Skin of body (tissue), 1 donor: ENCODE data around the gene RMP24.

Experiments
- DNase-seq: peaks from one replicate; lab custom pipeline; 2025; lab: John Stamatoyannopoulos, UW

The RMP24 gene

GRCh38 chr18:35972197-35973000, at the start of gene RMP24:
RMP24 (plus strand) TSS chr18:35972679.
- DNase-seq = peak; percentile 92

- DNase-seq = no peak
Measured at GRCh38 chr18:35923939-35924684, 48.4 kb upstream of the RMP24 start.

- no peak for DNase-seq
Measured at GRCh38 chr18:35926884-35927283, 45.6 kb upstream of the RMP24 start.

- no peak for DNase-seq
Measured at GRCh38 chr18:35927430-35927829, 45.0 kb upstream of the RMP24 start.

GRCh38 chr18:35933982-35934381, 38.5 kb upstream of the RMP24 start:
- DNase-seq = no peak

- DNase-seq = no peak
Measured at GRCh38 chr18:35934891-35935290, 37.6 kb upstream of the RMP24 start.

- no peak for DNase-seq
Measured at GRCh38 chr18:35935805-35936204, 36.7 kb upstream of the RMP24 start.

- no peak for DNase-seq
Measured at GRCh38 chr18:35936951-35937350, 35.5 kb upstream of the RMP24 start.

- no peak for DNase-seq
Measured at GRCh38 chr18:35938158-35938557, 34.3 kb upstream of the RMP24 start.

GRCh38 chr18:35938562-35938961, 33.9 kb upstream of the RMP24 start:
- DNase-seq = no peak

- DNase-seq = no peak
Measured at GRCh38 chr18:35939138-35939537, 33.3 kb upstream of the RMP24 start.

GRCh38 chr18:35941299-35941698, 31.2 kb upstream of the RMP24 start:
- DNase-seq = no peak

- no peak for DNase-seq
Measured at GRCh38 chr18:35942133-35942532, 30.3 kb upstream of the RMP24 start.

GRCh38 chr18:35942661-35943060, 29.8 kb upstream of the RMP24 start:
- DNase-seq = no peak

GRCh38 chr18:35948080-35948479, 24.4 kb upstream of the RMP24 start:
- DNase-seq = no peak

- DNase-seq = no peak
Measured at GRCh38 chr18:35949090-35949489, 23.4 kb upstream of the RMP24 start.

- peak; percentile 37 for DNase-seq
Measured at GRCh38 chr18:35949903-35950627, 22.4 kb upstream of the RMP24 start.

- no peak for DNase-seq
Measured at GRCh38 chr18:35950628-35950982, 21.9 kb upstream of the RMP24 start.

- DNase-seq = no peak
Measured at GRCh38 chr18:35953688-35954087, 18.8 kb upstream of the RMP24 start.

GRCh38 chr18:35956226-35956625, 16.3 kb upstream of the RMP24 start:
- DNase-seq = no peak

GRCh38 chr18:35962320-35962719, 10.2 kb upstream of the RMP24 start:
- DNase-seq = no peak

- DNase-seq = no peak
Measured at GRCh38 chr18:35964319-35964718, 8.2 kb upstream of the RMP24 start.
